ENCODE results near the gene RMC1.

RMC1 gene

GRCh38 chr18:23560186-23560585 lies 56.9 kb downstream of the RMC1 start:
- TF ChIP-seq TAF1 (IDR thresholded peaks at IDR 0.05; ENCODE audit: borderline replicate concordance, insufficient read depth, low read length) (no peak), REST (IDR thresholded peaks at IDR 0.05; ENCODE audit: insufficient read depth in 1 of 2, low read depth in 2 of 2, low read length in 2 of 2) (no peak), POLR2AphosphoS5 (IDR thresholded peaks at IDR 0.05; ENCODE audit: low read depth, low read length) (no peak), SIN3A (IDR thresholded peaks at IDR 0.05; ENCODE audit: borderline replicate concordance, insufficient read depth, low read length) (no peak), FOXP2 (optimal IDR thresholded peaks at IDR 0.05; ENCODE audit: borderline replicate concordance, extremely low read depth, extremely low read length, insufficient read depth) (no peak)

- TF ChIP-seq TAF1 (IDR thresholded peaks at IDR 0.05; ENCODE audit: borderline replicate concordance, insufficient read depth, low read length) (no peak), SIN3A (IDR thresholded peaks at IDR 0.05; ENCODE audit: borderline replicate concordance, insufficient read depth, low read length) (no peak)
Observed at GRCh38 chr18:23563377-23564043, 60.2 kb downstream of the RMC1 start.

GRCh38 chr18:23565916-23566547 lies 62.7 kb downstream of the RMC1 start:
- TF ChIP-seq SIN3A (IDR thresholded peaks at IDR 0.05; ENCODE audit: borderline replicate concordance, insufficient read depth, low read length) (no peak), FOXP2 (optimal IDR thresholded peaks at IDR 0.05; ENCODE audit: borderline replicate concordance, extremely low read depth, extremely low read length, insufficient read depth) (no peak), POLR2AphosphoS5 (IDR thresholded peaks at IDR 0.05; ENCODE audit: low read depth, low read length) (no peak), TAF1 (IDR thresholded peaks at IDR 0.05; ENCODE audit: borderline replicate concordance, insufficient read depth, low read length) (no peak), REST (IDR thresholded peaks at IDR 0.05; ENCODE audit: insufficient read depth in 1 of 2, low read depth in 2 of 2, low read length in 2 of 2) (no peak)

GRCh38 chr18:23567671-23568070 lies 64.4 kb downstream of the RMC1 start:
- TF ChIP-seq SIN3A (IDR thresholded peaks at IDR 0.05; ENCODE audit: borderline replicate concordance, insufficient read depth, low read length) (no peak), POLR2AphosphoS5 (IDR thresholded peaks at IDR 0.05; ENCODE audit: low read depth, low read length) (no peak), TAF1 (IDR thresholded peaks at IDR 0.05; ENCODE audit: borderline replicate concordance, insufficient read depth, low read length) (no peak), FOXP2 (optimal IDR thresholded peaks at IDR 0.05; ENCODE audit: borderline replicate concordance, extremely low read depth, extremely low read length, insufficient read depth) (no peak)

GRCh38 chr18:23568281-23569138 lies 65.2 kb downstream of the RMC1 start:
- no peak for TF ChIP-seq FOXP2 (optimal IDR thresholded peaks at IDR 0.05; ENCODE audit: borderline replicate concordance, extremely low read depth, extremely low read length, insufficient read depth)
- TF ChIP-seq SIN3A (IDR thresholded peaks at IDR 0.05; ENCODE audit: borderline replicate concordance, insufficient read depth, low read length), result no peak
- no peak for TF ChIP-seq REST (IDR thresholded peaks at IDR 0.05; ENCODE audit: insufficient read depth in 1 of 2, low read depth in 2 of 2, low read length in 2 of 2)
- TF ChIP-seq POLR2AphosphoS5 (IDR thresholded peaks at IDR 0.05; ENCODE audit: low read depth, low read length), result no peak
- no peak for TF ChIP-seq TAF1 (IDR thresholded peaks at IDR 0.05; ENCODE audit: borderline replicate concordance, insufficient read depth, low read length)
